Mesendoderm (in vitro differentiated cells): ENCODE measurements around the gene MUS81.

Experiments used
- DNase-seq: peaks from one replicate; pipeline ENCODE4 v3.0.0; 2013
- H2AK5ac ChIP-seq: 2 replicates; pipeline ENCODE4 v1.6.1; 2013; ENCODE audit warnings: low read length, inconsistent platforms
- H2BK120ac ChIP-seq: 2 replicates; pipeline ENCODE4 v1.6.1; 2013; ENCODE audit warnings: low read depth, mild to moderate bottlenecking, low read length, moderate library complexity, mixed read lengths
- H2BK15ac ChIP-seq: replicated peaks from 2 replicates; pipeline ENCODE4 v1.6.1; 2013; ENCODE audit warnings: low read depth, mild to moderate bottlenecking, moderate library complexity
- H2BK5ac ChIP-seq: 2 replicates; pipeline ENCODE4 v1.6.1; 2013; ENCODE audit warnings: low read length, inconsistent platforms
- H3K18ac ChIP-seq: 2 replicates; pipeline ENCODE4 v1.6.1; 2013; ENCODE audit warnings: mild to moderate bottlenecking, low read length, mixed read lengths
- H3K23ac ChIP-seq: one replicate; pipeline ENCODE4 v1.6.1; 2013; ENCODE audit warnings: low read length
- H3K27ac ChIP-seq: 2 replicates; pipeline ENCODE4 v1.5.1; 2013; ENCODE audit warnings: low read depth, mild to moderate bottlenecking, inconsistent platforms, low read length, moderate library complexity
- H3K27me3 ChIP-seq: 2 replicates; pipeline ENCODE4 v1.6.1; 2013; ENCODE audit warnings: low read length, control low read depth, mild to moderate bottlenecking, inconsistent platforms; ENCODE audit not compliant: insufficient read depth, poor library complexity
- H3K36me3 ChIP-seq: 2 replicates; pipeline ENCODE4 v1.6.1; 2013; ENCODE audit warnings: low read length, inconsistent platforms; ENCODE audit not compliant: control insufficient read depth, insufficient read depth
- H3K4ac ChIP-seq: one replicate; pipeline ENCODE4 v1.6.1; 2013; ENCODE audit warnings: low read depth, mild to moderate bottlenecking, low read length, moderate library complexity
- H3K4me1 ChIP-seq: 2 replicates; pipeline ENCODE4 v1.6.1; 2013; ENCODE audit warnings: low read depth, low read length, inconsistent platforms; ENCODE audit not compliant: control insufficient read depth
- H3K4me2 ChIP-seq: 2 replicates; pipeline ENCODE4 v1.6.1; 2013; ENCODE audit warnings: low read length
- H3K4me3 ChIP-seq: 2 replicates; pipeline ENCODE4 v1.5.1; 2013; ENCODE audit warnings: mild to moderate bottlenecking, low read length
- H3K56ac ChIP-seq: one replicate; pipeline ENCODE4 v1.6.1; 2013; ENCODE audit warnings: low read length
- H3K79me1 ChIP-seq: 2 replicates; pipeline ENCODE4 v1.6.1; 2013; ENCODE audit warnings: low read length, inconsistent platforms
- H3K79me2 ChIP-seq: 2 replicates; pipeline ENCODE4 v1.6.1; 2013; ENCODE audit warnings: mild to moderate bottlenecking, low read length; ENCODE audit not compliant: control insufficient read depth, insufficient read depth
- H3K9ac ChIP-seq: 2 replicates; pipeline ENCODE4 v1.6.1; 2013; ENCODE audit warnings: low read length, inconsistent platforms
- H4K5ac ChIP-seq: one replicate; pipeline ENCODE4 v1.6.1; 2013; ENCODE audit warnings: low read length
- H4K8ac ChIP-seq: one replicate; pipeline ENCODE4 v1.6.1; 2013; ENCODE audit warnings: low read depth, mild to moderate bottlenecking, control low read depth, low read length, moderate library complexity
- WGBS: extraction: QIAGEN DNeasy Blood & Tissue Kit; methylation state at CpG from one replicate; pipeline ENCODE4 v1.1.7; 2013; ENCODE audit warnings: low lambda C conversion rate, missing lambda C conversion rate; ENCODE audit not compliant: insufficient coverage; ENCODE audit errors: extremely low coverage; 5-methylcytosine and 5-hydroxymethylcytosine counted together

MUS81 gene

DNA sequence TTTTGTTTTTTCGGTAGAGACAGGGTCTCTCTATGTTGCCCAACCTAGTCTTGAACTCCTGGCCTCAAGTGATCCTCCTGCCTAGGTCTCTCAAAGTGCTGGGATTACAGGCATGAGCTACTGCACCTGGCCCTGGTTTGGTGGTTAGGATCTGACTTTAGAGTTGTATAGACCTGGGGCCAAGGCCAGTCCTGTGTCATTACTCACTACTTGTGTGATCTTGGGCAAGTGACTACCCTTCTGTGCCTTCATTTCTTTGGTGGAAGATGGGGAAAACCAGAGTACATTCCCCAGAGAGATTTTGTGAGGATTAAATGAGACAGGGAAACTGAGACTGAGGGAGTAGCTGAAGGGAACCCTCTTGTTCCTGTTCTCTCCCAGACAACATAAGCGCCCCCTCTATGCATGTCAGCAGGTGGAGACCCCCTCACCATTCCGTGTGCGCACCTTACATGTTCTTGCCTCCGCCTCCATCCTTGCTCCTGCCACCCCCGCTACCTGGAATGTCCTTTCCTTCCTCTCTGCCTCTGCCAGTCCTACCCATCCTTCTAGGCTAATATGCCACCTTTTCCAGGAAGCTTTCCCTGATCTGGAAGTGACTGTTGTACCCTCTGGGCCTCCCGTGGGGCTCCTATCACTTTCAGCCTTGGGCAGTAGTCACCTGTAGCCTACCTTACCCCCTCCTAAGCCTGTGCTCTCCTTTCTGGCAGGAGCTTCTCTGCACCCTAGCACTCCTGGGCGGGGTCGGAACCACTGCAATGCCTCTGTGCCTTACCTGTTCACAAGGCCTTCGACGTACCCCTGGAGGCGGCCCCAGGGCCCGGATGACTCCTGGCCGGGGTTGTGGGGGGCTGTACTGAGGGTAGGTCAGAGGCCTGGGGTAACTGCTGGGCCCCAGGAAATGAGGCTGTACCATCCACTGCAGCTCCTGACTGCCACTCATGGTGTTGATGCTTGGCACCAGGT is 36.1 kb downstream of the MUS81 start:
- no peaks in the 10 kb centered on the region for H3K36me3 ChIP-seq
- H3K4me3 ChIP-seq: no peak overlapping the region
- no peaks in the 10 kb centered on the region for H3K79me2 ChIP-seq
- H4K5ac ChIP-seq: no peak overlapping the region
- H3K23ac ChIP-seq: no peak overlapping the region
- H2BK120ac ChIP-seq: no peak overlapping the region
- no peak overlapping the region for H3K9ac ChIP-seq
- H3K27me3 ChIP-seq: peaks cover 7% of the 10 kb centered on the region
- no peaks in the 10 kb centered on the region for H3K4me1 ChIP-seq
- H3K18ac ChIP-seq: no peak overlapping the region
- H4K8ac ChIP-seq: no peak overlapping the region
- no peak overlapping the region for H2BK5ac ChIP-seq
- no CpG with 5 or more reads among the region's 14 CpGs for WGBS
- DNase-seq: no peak
- no peak overlapping the region for H3K4me2 ChIP-seq
- H3K56ac ChIP-seq: no peak overlapping the region
- H3K4ac ChIP-seq: no peak overlapping the region
- H3K27ac ChIP-seq: no peak overlapping the region
- no peak overlapping the region for H2AK5ac ChIP-seq
- H2BK15ac ChIP-seq: no peak overlapping the region
- H3K79me1 ChIP-seq: no peaks in the 10 kb centered on the region

DNA sequence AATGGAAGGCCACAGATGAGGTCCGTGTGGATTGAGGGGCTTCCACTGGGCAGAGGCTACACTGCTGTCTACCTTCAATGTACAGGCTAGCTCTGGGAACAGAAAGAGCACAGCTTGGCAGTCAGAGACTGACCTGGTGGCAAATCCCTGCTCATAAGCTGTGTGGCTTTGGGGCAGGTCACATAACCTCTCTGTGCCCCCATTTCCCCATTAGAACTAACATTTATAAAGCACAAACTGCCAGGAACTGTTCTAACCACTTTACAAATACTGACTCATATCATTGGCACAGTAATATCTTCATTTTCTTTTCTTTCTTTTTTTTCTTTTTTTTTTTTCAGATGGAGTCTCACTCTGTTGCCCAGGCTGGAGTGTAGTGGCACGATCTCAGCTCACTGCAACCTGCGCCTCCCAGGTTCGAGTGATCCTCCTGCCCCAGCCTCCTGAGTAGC is 36.8 kb downstream of the MUS81 start:
- Histone ChIP-seq H2BK15ac (no peak overlapping the region), H3K79me2 (no peaks in the 10 kb centered on the region), H3K4me1 (no peaks in the 10 kb centered on the region), H3K9ac (no peak overlapping the region), H3K79me1 (no peaks in the 10 kb centered on the region), H2BK120ac (no peak overlapping the region), H3K4me3 (no peak overlapping the region), H3K27me3 (peaks cover 7% of the 10 kb centered on the region), H3K36me3 (no peaks in the 10 kb centered on the region), H2BK5ac (no peak overlapping the region), H2AK5ac (no peak overlapping the region), H3K4me2 (no peak overlapping the region), H3K18ac (no peak overlapping the region), H3K23ac (no peak overlapping the region), H4K8ac (no peak overlapping the region), H3K4ac (no peak overlapping the region), H3K27ac (no peak overlapping the region), H3K56ac (no peak overlapping the region), H4K5ac (no peak overlapping the region)
- WGBS: no CpG with 5 or more reads among the region's 4 CpGs
- DNase-seq: no peak

DNA sequence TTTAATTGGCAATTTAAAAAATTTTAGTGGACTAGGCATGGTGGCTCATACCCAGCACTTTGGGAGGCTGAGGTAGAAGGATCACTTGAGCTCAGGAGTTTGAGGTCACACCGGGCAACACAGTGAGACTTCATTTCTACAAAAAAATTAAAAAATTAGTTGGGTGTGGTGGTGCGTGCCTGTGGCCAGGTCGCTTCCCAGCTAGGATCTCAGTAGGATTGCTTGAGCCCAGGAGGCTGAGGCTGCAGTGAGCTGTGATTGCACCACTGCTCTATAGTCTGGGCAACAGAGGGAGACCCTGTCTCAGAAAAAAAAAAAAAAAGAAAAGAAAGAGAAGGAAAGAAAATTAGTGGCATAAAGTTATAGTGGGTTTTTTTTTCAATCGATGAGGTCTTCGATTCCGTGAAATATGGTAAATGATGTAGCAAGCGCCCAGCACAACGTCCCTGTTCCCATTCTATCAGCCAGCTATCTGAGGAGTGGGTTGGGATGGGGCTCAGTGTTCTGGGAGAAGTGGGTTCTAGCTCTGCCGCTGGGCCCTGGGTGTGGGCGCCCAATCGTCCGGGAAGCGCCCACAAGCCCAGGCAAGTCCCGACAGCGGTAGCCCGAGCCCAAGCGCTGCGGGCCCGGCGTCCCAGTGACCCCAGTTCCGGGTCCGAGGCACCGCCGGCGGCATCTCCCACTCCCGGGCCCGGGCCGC is 38.6 kb downstream of the MUS81 start:
- Histone ChIP-seq H3K23ac (no peak overlapping the region), H3K4me1 (no peaks in the 10 kb centered on the region), H3K4ac (no peak overlapping the region), H3K4me3 (no peak overlapping the region), H2BK15ac (no peak overlapping the region), H4K8ac (no peak overlapping the region), H3K27me3 (peaks cover 7% of the 10 kb centered on the region), H3K18ac (peak overlapping the region; percentile 55), H3K9ac (peak overlapping the region; percentile 28), H3K79me1 (no peaks in the 10 kb centered on the region), H3K27ac (no peak overlapping the region), H3K36me3 (no peaks in the 10 kb centered on the region), H3K79me2 (no peaks in the 10 kb centered on the region), H2BK5ac (no peak overlapping the region), H2BK120ac (no peak overlapping the region), H3K56ac (peak overlapping the region; percentile 65), H3K4me2 (no peak overlapping the region), H2AK5ac (no peak overlapping the region), H4K5ac (no peak overlapping the region)
- no peak for DNase-seq
- WGBS: no CpG with 5 or more reads among the region's 28 CpGs

DNA sequence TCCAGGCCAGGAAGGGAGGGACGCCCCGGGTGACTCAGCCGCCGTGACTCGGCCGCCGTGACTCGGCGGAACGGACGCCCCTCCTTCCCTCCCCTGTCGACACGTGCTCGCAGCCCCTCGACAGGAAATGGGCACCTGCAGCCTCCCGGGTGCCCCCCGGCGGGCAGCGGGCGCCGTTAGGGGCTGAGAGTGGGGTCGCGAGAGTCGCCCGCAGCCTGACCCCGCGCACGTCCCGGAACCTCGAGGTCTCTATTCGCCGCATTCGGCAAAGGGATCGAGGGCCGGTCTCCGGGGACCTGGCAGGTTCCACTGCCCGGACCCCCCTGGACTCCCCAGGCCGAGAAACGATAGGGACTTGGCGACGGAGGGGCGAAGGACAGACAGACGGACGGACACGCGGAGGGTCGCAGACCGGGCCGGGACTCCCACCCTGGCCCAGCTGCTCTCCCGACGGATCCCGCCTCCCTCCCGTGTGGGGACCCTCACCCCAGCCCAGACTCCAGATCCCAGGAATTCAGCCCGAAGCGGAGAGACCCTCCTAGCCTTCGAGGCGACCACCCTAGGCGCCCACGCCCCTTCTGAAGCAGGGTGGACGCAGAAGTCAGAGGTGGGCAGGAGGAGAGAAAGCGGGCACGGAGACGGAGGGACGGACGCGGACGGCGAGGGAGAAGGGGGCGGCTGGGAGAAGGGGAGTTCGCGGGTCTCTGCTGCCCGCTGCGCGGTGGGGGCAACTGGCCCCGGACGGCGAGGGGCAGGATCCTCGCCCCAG is 39.3 kb downstream of the MUS81 start:
- Histone ChIP-seq H2BK15ac (no peak overlapping the region), H4K8ac (no peak overlapping the region), H3K79me1 (no peaks in the 10 kb centered on the region), H2BK5ac (no peak overlapping the region), H4K5ac (no peak overlapping the region), H3K56ac (peak overlapping the region; percentile 76), H3K4me2 (peak overlapping the region; percentile 48), H3K27me3 (peaks cover 7% of the 10 kb centered on the region), H3K18ac (peak overlapping the region; percentile 55), H2AK5ac (no peak overlapping the region), H3K27ac (peak overlapping the region; percentile 37), H3K79me2 (no peaks in the 10 kb centered on the region), H3K4me1 (no peaks in the 10 kb centered on the region), H3K4me3 (no peak overlapping the region), H2BK120ac (no peak overlapping the region), H3K36me3 (no peaks in the 10 kb centered on the region), H3K9ac (peak overlapping the region; percentile 56), H3K4ac (no peak overlapping the region), H3K23ac (peak overlapping the region; percentile 1)
- peak; percentile 71 for DNase-seq
- WGBS: no CpG with 5 or more reads among the region's 78 CpGs

DNA sequence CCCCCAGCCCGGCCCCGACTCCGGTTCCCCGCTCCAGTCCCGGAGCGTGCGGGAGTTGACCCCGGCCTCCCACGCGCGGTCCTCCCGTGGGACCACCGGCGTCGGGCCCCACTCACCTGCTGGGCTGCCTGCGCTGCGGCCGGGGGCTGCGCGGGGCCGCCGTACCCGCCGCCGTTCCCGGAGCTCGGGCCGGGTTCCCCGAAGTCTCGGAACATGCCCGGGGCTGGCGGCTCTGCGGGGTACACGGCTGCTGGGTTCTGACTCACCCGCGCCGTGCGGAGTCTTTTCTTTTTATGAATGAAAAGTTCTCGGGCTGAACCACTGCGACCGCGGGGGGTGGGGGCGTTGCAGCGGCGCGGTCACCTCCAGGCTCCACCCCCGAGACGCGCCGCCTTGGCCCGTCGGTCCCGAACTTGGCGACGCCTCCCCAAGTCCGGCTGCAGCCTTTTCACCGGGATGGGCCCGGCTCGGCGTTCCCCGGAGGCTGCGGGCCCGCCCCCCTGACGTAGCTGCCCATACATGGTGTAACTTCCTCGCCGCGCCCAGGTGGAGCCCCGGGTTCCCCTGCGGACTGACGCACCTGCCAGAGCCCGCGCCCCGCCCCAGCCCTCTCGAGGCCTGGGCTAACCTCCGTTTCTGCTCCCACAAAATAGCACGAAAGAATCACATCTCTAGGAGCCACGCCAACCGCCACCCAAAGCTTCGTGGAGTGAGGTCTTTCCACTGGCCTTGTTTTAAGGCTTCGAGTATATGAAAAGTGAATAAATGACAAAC is 40.1 kb downstream of the MUS81 start, which contains the start of gene FOSL1:
Gene FOSL1 (minus strand): TSS at position 264 of the 774 bp plus-strand sequence. CDS start 49 bp downstream, at position 215.
- Histone ChIP-seq H2BK5ac (no peak within 1 kb of the TSS), H3K56ac (peak within 1 kb of the TSS; percentile 76), H3K4me1 (no peaks in the 10 kb centered on the region), H4K5ac (no peak within 1 kb of the TSS), H3K79me1 (no peaks in the 10 kb centered on the region), H3K18ac (peak within 1 kb of the TSS; percentile 55), H3K27me3 (peaks cover 7% of the 10 kb centered on the region), H3K9ac (peak within 1 kb of the TSS; percentile 56), H2AK5ac (no peak within 1 kb of the TSS), H3K36me3 (no peaks in the 10 kb centered on the region), H3K79me2 (no peaks in the 10 kb centered on the region), H2BK120ac (no peak within 1 kb of the TSS), H3K23ac (peak within 1 kb of the TSS; percentile 1), H4K8ac (no peak within 1 kb of the TSS), H3K27ac (peak within 1 kb of the TSS; percentile 37), H3K4me3 (no peak within 1 kb of the TSS), H2BK15ac (no peak within 1 kb of the TSS), H3K4me2 (peak within 1 kb of the TSS; percentile 48), H3K4ac (no peak within 1 kb of the TSS)
- peak; percentile 94 for DNase-seq
- WGBS: no CpG with 5 or more reads among the region's 80 CpGs
